DMS153 treated with DMSO at 0.1 percent for 48 hours (cell line): Measurements from ENCODE around the gene HIVEP3.

Experiments used
- DNase-seq: peaks from one replicate; lab custom pipeline; 2025; ENCODE audit not compliant: unreplicated experiment; lab: John Stamatoyannopoulos, UW

Gene HIVEP3

DNA sequence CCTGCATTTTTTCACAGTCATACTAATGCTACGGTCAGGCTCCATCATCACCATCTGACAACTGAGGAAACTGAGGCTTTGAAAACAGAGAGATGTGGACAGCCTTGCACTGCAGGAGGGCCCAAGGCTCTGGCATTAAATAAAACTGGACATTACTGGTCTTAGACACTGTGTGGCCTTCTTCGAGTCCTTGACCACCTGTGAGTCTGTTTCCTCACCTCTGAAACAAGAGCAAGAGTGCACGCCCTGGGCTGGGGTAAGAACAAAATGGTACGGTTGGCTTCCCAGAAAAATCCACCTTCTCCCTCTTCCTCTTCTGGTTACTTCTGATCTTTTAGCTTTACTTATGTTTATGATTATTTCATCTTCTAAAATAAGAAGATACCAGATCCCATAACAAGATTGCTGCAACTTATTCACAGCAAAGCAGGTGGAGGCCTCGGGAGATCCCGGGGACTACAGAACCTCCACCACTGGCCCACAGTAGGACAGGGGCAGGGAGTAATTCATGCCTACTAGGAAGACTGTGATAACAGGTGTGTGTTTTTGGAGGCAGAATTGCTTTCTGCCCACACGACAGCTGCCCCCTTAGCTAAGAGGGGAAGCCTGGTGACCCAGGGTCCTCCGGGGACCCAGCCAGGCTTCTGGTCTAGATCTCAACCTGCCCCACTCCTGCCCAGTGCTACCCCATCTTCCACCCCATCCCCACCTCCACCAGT, 277.8 kb downstream of the HIVEP3 start:
- no peak for DNase-seq

DNA sequence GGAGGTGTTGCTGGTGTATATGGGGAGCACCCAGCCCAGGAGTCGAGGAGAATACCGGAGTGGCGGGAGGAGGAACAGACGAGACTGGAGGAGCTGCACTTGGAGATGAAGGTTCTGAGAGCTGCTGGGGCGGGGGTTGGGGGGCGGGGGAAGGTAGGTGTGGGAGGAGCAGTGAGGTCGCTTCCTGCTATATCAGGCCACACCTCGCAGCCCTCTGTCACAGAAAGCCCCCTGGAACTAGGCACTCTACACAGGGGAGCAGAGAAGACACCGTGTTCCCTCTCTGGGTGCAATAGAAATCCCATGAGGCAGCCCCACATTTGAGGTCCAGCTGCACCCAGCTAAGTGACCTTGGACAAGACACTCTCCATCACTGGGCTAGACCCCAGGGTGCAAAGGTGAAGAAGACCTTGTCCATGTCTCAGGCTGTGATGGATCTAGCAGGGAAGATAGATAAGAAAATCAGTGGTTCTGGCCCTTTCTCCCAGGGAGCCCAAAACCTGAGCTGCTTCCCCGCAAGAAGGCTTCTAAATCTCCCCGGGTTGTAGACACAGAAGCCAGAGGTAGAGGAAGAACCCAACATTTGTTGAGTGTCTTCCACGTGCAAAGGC, 278.5 kb downstream of the HIVEP3 start:
- no peak for DNase-seq

DNA sequence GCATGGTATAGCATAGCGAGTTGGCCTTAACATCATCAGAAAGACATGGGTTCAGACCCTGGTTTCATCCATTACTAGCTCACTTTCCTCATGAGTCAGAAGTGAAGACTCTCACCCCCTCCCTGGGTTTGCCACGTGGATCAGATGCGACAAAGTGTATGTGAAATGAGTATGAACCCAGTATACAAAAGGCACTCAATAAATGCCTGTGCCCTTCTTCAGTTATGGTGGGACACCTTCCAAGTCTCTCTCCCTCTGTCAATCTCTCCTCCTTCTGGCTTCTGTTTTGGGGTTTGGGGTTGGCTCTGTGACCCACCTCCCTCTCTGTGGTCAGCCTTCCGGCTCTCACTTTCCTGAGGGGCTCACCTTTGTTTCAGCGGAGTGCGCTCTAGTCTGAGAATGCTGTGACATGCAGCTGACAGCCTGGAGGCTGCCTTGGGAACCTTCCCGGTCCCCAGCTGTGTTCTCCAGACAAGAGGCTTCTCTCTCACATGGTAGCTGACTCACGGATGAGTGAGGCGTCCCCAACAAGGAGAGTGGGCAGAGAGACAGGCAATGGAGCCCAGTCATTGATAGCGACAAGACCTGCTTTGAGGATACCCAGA, 279.3 kb downstream of the HIVEP3 start:
- no peak for DNase-seq

DNA sequence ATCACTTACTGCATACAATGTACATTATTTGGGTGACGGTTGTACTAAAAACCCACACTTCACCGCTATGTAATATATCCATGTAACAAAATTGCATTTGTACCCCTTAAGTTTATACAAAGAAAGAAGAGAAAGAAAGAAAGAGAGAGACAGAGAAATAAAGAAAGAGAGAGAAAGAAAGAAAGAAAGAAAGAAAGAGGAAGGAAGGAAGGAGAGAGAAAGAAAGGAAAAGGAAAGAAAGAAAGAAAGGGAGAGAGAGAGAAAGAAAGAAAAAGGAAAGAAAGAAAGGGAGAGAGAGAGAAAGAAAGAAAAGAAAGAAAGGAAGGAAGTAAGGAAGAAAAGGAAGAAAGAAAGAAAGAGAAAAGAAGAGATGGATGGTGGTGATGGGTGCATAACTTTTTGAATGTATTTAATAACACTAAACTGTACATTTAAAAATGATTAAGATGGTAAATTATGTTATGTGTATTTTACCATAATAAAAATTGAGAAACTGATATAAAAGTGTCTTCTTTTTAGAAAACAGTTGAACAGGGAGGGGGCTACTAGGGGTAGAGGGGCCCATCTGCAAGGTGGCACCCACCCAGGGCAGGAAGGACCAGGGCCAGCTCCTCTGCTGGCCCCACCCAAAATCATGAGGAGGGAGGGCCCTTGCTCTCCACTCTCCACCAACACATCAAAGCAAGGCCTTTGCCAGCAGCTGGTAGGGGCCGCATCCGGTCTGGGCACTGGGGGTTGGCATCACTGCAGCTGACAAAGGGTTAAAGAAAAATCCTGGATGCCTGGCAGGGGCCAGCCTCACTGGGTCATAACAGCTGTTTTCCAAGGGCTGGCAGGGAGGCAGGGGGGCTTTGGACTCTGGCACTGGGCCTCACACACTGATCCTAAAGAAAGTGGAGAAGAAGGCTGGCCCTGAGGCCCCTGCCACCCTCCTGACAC, 280.4 kb downstream of the HIVEP3 start:
- no peak for DNase-seq

DNA sequence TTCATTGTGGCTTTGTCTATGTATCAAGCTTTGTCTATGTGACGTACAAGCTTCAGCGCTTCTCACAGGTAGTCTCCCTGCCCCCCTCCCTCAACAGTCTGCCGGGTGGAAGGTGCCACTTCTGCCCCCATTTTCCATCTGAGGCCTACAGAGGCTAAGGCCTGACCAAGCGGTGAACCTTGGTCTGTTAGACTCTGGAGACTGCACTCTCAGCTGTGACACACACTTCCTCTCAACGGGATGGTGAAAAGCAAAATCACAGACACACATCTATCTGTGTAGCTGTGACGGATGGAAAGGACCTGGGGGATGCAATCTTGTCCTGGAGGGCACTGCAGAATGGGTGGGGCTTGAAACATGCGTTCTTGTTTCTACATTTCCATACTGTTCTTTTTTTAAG, 281.4 kb downstream of the HIVEP3 start:
- DNase-seq = no peak

DNA sequence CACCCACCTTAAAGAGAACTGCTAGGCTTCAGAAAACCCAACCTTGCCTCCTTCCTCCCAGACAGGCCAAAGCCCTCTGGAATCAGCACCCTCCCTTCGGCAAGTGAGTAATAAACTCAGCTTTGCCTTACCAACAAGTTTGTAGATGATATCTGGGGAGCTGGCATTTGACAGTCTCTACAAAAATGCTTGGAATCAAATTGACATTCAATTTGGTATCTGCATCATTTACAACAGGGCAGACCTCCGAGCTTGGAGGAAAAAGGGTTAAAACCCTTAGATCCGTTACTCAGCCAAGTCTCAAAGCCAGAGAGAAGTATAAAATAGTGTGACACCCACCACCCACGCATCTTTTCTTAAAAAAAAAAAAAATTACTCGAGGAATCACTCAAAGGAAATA, 285.0 kb downstream of the HIVEP3 start:
- no peak for DNase-seq

DNA sequence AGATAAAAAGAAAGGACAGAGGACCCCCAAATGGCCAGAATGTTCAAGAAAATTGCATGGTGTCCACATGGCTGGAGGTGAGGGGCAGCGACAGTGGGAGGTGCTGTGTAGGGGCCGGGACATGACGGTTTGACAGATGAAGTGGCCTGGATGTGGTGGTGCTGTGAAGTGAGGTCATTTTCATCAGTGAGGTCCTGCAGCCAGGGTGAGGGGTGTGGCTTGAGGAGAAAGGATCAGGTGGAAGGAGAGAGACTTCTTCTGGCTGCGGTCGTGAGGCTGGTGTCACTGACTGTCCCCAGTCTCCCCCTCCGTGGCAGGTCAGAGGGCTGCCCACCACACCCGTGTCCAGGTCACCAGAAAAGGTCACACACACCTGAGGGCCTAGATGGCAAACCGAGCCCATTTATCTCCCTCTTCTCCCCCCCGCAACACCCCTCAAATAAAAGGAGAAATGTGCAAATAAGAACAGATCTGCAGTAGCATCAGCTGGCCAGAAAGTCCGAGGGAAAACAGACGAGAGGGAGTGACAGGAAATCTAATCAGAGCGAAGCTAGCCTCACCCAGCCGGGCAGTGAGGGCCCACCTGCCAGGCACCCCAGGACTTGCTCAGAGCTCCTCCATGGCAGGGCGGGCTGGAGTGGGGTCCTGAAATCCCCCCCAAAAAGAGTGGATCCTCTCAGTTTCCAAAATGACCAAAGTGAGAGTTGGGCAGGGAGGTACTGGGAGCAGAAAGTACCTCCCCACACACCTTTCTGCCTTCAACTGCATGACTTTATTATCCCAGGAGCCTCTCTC, 285.7 kb downstream of the HIVEP3 start:
- DNase-seq = no peak

DNA sequence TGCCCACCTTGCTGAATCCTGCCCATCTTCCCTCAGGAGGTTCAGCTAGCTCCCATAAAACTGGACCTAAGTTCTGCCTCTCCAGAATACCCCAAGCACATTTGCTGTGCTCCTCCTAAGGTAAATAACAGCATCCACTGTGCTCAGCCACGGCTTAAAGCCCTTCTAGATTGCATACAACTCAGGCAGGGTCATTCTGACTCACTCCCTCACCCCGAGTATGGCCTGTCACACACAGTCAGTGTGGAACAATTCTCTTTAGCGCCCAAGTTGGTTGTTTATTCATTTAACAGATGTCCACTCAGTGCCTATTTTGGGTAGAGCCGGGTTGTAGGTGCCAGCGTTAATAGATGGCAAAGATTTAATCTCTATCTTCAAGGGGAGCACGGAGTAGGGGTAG, 286.8 kb downstream of the HIVEP3 start:
- no peak for DNase-seq

DNA sequence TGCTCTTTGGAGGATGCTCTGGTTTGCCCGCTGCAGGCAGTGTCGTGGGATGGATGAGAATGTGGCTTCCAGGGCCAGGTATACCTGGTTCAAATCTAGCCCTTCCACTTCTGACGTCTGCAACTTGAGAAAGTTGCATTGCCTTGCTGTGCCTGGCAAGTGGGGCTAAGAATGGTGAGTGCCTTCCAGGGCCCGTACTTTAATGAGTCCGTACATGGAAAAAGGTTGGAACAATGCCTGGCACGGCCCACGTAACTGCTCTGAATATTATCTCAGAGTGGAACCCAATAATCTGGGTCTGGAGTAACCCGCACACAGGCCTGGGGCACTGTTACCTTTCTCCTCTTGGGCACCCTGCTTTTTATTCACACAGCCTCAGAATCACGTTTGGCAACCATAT, 287.6 kb downstream of the HIVEP3 start:
- no peak for DNase-seq

DNA sequence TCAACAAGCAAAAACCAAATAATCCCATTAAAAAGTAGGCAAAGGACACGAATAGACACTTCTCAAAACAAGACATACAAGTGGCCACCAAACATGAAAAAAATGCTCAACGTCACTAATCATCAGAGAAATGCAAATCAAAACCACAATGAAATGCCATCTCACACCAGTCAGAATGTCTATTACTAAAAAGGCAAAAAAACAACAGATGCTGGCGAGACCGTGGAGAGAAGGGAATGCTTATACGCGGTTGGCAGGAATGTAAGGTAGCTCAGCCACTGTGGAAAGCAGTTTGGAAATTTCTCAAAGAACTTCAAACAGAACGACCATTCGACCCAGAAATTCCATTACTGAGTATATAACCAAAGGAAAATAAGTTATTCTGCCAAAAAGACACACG, 289.2 kb downstream of the HIVEP3 start:
- no peak for DNase-seq

DNA sequence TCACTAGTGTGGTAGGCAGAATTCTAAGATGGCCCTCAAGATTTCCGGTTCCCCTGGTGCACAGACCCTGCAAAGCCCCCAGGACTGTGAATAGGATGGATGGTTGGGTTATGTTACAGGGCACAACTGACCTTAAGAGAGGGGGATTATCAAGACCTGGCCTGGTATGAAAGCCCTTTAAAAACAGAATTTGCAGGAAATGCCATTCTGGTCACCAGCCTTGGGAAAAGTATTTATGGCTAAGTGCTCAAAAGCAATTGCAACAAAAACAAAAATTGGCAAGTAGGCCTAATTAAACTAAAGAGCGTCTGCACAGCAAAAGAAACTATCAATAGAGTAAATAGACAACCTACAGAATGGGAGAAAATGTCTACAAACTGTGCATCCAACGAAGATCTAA, 289.6 kb downstream of the HIVEP3 start:
- no peak for DNase-seq

DNA sequence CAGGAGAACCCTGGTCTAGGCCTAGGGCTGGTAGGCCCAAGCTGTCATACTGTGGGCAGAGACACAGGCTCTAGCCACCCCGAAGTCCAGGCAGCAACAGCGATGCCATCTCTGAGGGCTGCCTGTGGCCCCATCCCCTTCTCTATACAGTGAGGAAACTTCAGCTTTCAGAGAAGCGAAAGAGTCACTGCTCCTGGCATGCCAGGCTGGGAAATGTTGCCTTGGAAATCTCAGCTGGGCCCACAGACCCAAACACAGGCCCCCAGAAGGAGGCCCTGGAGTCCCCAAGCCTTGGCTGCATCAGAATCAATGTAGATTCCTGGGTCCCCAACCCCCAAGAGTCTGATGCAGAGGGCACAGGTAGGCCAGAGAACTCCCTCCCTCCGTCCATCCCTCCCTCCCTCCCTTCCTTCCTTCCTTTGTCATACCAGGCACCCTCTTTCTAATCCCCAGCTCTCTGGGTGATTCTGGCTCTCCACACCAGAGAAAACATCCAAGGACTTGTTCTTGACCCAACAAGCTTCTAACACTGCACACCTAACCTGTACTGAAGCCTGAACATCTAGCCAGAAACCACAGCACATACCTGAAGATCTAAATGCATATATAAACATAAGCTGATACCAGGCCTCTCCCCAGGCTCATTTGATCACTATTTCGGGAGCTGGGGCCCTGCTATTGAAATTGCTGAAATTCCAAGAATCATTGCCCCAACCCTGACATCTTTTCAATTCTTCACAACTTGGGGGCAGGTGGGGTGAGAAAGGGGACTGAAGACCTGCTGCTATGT, 291.0 kb downstream of the HIVEP3 start:
- DNase-seq = no peak

DNA sequence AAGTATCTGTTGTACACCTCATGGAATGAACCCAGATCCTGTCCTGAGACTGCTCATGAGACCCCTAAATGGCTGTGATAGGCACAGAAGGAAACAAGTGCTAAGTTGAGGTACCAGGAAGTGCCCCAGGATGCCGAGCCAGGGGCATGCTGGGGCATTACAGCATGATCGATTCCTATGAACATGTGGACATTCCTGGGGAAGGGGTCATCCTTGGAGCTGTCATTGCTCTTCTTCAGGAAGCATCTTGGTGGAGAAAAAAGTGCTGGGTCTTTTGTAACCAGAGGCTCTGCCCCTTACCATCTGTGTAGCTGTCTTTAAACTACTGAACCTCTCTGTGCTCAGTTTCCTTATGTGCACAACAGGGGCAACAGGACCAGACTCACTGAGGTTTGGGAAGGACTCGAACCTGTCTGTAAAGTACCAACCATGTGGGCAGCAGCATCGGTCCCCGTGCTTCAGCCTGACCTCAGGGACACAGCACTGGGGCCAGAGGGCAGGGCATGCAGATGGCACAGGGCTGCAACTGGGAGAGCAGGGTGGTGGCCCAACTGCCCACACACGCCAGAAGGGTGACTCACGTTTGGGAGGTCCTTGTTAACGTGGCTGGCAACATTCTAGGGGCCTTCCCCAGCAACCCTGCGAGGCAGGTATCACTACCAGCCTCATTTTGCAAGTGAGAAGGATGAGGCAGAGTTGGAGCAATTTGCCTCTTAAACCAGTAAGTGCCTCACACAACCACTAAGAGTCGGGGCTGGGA, 291.9 kb downstream of the HIVEP3 start:
- DNase-seq = no peak

DNA sequence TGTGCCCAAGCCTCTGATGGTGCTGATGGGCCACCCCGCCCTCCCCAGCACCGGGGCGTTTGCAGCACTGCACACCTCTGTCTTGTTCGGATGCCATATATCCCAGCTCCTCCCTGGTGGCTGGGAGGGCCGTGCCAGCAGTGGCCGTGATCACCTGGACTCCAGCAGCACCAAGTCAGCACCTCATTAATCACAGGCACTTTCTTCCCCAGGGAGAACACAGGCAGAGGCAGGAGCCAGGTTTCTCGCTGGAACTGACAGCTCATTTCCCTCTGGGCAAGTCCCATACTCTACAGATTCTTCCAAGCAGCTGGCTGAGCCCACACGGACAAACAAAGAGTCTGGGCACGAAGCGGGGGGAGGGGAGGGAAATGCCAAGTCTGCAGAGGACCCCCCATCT, 292.6 kb downstream of the HIVEP3 start:
- DNase-seq = peak; percentile 78

DNA sequence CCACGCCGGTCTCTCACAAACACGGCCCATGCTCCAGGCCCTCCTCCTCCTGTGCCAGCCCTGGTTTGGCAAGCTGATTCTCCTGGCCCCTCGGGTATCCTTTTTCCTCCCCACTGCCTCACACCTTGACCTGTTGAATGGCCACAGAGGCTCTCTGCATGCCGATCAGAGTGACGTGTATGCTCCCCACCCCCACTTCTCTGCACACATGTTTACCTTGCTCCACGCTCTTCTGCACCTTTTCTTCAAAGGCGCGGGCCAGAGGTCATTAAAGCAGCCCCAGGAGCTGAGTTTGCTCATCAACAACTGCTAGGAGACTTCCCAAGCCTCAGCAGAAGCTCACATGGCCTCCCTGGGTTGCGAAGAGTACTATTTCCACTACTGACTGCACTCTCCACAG, 295.0 kb downstream of the HIVEP3 start:
- DNase-seq = no peak

DNA sequence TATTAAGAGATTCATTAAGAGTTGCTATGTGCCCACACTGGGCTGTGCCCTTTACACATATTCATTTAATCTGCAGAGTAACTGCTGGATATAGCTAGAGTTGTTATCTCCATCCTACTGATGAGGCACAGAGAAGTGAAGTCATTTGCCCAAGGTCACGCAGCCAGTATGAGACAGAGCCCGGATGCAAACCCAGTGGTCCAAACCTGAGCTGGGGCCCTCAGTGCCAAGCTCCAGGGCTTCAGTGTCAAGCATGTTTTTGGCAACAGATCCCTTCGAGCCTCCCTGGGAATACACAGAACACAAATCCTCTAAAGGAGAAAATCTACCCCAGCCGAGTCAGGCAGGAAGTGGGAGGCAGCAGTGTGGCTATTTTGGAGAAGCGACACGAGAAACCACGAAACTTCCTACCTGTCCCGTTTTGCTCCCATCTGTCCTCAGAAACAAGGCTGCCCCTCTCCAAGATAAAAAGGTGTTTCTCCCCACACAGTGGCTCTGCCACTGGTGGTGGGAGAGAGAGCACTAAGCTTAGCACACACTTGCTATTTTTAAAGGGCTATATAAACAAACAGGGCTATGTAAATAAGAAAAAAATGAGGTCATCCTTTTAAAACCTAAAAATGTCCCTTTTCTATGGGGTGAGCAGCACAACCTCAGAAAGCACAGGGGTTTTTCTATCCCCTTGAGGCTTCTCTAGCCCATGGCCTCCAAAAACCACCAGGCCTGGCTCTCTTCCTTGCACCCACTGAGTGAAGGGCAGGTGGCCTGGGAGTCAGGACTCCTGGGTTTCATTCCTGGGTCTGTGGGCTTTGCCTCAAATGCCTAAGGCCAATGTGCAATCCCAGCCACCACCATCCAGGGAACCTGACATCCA, 295.6 kb downstream of the HIVEP3 start:
- no peak for DNase-seq

DNA sequence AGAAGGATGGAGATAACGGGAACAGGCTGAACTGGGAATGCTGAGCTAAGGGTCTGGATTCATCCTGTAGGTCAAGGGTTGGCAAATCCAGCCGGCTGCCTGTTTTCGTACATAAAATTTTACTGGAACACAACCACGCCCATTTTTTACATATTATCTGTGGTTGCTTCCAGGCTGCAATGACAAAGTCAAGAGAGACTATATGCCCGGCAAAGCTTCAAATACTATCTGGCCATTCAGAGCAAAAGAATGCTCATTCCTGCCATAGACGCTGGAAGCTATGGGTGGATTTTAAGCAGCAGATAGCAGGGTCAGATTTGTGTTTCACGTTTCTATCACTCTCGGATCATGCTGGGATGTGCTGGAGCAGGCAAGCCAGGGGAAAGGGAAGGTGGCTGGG, 296.3 kb downstream of the HIVEP3 start:
- DNase-seq = no peak

DNA sequence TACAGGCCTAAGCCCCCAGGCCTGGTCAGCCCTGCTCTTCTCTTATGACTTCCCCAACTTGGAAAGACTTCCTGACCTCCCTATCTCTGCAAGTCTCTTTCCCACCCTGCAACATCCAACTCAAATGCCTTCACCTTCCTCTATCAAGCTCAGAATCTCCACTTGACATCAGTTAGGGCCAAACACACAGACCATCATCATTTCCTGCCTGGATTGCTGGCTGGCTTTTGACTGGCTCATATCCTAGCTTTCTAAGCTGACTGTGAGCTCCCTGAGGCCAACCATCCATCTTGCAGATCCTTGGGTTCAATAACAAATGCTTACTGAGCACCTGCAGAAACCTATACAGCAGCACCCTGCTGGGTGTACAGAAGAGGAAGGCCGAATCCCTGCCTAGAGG, 296.9 kb downstream of the HIVEP3 start:
- no peak for DNase-seq
